PFSK-1 (cell line): ENCODE data around the gene TUBB2A.

Source experiments
- FOXP2 ChIP-seq: optimal IDR thresholded peaks from 2 replicates; pipeline ENCODE3; 2011; ENCODE audit warnings: borderline replicate concordance, control low read depth, inconsistent platforms; ENCODE audit not compliant: insufficient read depth; ENCODE audit errors: extremely low read length, extremely low read depth
- POLR2AphosphoS5 ChIP-seq: IDR thresholded peaks from 2 replicates; pipeline ENCODE4 v1.6.1; 2012; ENCODE audit warnings: low read depth, mild to moderate bottlenecking, control low read depth, low read length, moderate library complexity
- REST ChIP-seq, 2 experiments: IDR thresholded peaks; 2 replicates each; pipeline versions ENCODE4 v1.6.1 to v1.8.0; 2011 to 2012; ENCODE audit warnings: low read depth in 2 of 2, low read length in 2 of 2, control low read depth in 1 of 2, inconsistent platforms in 1 of 2, mild to moderate bottlenecking in 1 of 2, moderate library complexity in 1 of 2; ENCODE audit not compliant: insufficient read depth in 1 of 2
- SIN3A ChIP-seq: IDR thresholded peaks from 2 replicates; pipeline ENCODE4 v1.6.1; 2012; ENCODE audit warnings: mild to moderate bottlenecking, low read length, moderate library complexity, borderline replicate concordance; ENCODE audit not compliant: insufficient read depth
- TAF1 ChIP-seq: IDR thresholded peaks from 2 replicates; pipeline ENCODE4 v1.6.1; 2012; ENCODE audit warnings: low read length, control low read depth, borderline replicate concordance; ENCODE audit not compliant: insufficient read depth

TUBB2A gene

GRCh38 chr6:3202999-3203696 is 45.8 kb upstream of the TUBB2A start:
- TF ChIP-seq REST (IDR thresholded peaks at IDR 0.05; ENCODE audit: insufficient read depth in 1 of 2, low read depth in 2 of 2, low read length in 2 of 2), result no peak
- no peak for TF ChIP-seq FOXP2
- TF ChIP-seq POLR2AphosphoS5, result no peak
- no peak for TF ChIP-seq TAF1
- TF ChIP-seq SIN3A, result no peak

GRCh38 chr6:3201388-3201787 is 44.0 kb upstream of the TUBB2A start:
- no peak for TF ChIP-seq POLR2AphosphoS5
- TF ChIP-seq FOXP2, result no peak
- no peak for TF ChIP-seq REST (IDR thresholded peaks at IDR 0.05; ENCODE audit: insufficient read depth in 1 of 2, low read depth in 2 of 2, low read length in 2 of 2)
- no peak for TF ChIP-seq TAF1
- no peak for TF ChIP-seq SIN3A

GRCh38 chr6:3200682-3201081 is 43.3 kb upstream of the TUBB2A start:
- TF ChIP-seq SIN3A (no peak), TAF1 (no peak), FOXP2 (no peak), REST (IDR thresholded peaks at IDR 0.05; ENCODE audit: insufficient read depth in 1 of 2, low read depth in 2 of 2, low read length in 2 of 2) (no peak), POLR2AphosphoS5 (no peak)

- TF ChIP-seq TAF1 (no peak), REST (IDR thresholded peaks at IDR 0.05; ENCODE audit: insufficient read depth in 1 of 2, low read depth in 2 of 2, low read length in 2 of 2) (no peak), FOXP2 (no peak), POLR2AphosphoS5 (no peak), SIN3A (no peak)
These were observed 42.0 kb upstream of the TUBB2A start for GRCh38 chr6:3199382-3199781.
